ENCODE data around the gene PRM3. TPM values are rescaled to one million over a fixed set of nuclear protein-coding genes. Genes with fewer than 3 reads are reported as not detected.

Gene PRM3
- total RNA-seq, 4 donors from 2014 or later: not detected

DNA sequence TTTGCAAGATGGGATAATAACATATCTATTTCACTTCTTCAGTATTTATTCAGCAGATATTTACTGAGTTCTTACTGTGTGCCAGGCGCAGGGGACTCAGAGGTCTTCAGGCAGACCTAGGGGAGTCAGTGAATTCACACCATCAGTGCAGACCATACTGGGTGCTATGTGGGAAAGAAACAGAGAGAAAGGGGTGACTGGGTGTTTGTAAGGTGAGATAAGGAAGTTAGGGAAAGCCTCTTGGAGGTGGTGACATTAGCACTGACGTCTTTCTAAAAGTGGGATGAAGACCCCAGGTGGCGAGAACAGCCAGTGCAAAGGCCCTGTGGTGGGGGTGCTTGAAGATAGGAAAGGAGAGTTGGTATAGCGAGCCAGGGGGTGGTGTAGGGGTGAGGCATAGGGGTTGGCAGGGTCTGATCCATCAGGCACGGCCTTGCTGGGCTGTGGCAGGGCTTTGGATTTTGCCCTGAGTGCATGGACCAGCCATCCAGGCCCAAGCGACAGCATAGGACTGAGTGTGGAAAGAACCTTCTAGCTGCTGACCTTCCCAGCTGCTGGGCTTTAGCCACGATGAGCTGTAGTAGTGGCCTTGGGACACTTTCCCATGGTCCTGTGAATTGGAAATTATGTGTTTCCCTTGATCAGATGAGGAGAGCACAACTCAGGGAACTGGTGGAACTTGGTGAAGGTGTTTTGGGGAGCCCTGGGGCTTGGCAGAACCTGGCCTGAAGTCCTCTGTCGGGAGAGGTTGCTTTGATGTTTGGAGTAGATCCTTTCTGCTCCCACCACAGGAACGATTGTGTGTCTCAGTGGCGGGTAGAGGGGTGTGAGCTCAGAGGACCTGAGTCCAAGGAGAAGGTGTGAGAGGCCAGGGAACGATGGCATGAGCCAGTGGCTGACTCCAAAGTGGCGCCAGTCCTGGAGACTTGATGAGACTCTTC is 13.5 kb downstream of the PRM3 start:
- no peak for DNase-seq
- TF ChIP-seq POLR2A (IDR thresholded peaks at IDR 0.05): no peak
- Histone ChIP-seq H3K4me3 (no peak overlapping the region), H3K9me3 (no peaks in the 10 kb centered on the region), H3K4me1 (peaks cover 16 to 37% (median 24%) of the 10 kb centered on the region in 3 donors), H3K27me3 (peaks cover 0 to 3% (median 0%) of the 10 kb centered on the region in 4 donors), H3K36me3 (no peaks in the 10 kb centered on the region), H3K27ac (no peak overlapping the region)
- intact Hi-C loops (cut with DNase I): loop anchor here (5.0 to 10.0 kb wide), 2 partner anchors 95 to 288 kb away; no protein-coding TSS in a partner anchor
- WGBS, 2 donors: 85 to 86% methylated on average over 8 to 11 of the region's 12 CpGs

DNA sequence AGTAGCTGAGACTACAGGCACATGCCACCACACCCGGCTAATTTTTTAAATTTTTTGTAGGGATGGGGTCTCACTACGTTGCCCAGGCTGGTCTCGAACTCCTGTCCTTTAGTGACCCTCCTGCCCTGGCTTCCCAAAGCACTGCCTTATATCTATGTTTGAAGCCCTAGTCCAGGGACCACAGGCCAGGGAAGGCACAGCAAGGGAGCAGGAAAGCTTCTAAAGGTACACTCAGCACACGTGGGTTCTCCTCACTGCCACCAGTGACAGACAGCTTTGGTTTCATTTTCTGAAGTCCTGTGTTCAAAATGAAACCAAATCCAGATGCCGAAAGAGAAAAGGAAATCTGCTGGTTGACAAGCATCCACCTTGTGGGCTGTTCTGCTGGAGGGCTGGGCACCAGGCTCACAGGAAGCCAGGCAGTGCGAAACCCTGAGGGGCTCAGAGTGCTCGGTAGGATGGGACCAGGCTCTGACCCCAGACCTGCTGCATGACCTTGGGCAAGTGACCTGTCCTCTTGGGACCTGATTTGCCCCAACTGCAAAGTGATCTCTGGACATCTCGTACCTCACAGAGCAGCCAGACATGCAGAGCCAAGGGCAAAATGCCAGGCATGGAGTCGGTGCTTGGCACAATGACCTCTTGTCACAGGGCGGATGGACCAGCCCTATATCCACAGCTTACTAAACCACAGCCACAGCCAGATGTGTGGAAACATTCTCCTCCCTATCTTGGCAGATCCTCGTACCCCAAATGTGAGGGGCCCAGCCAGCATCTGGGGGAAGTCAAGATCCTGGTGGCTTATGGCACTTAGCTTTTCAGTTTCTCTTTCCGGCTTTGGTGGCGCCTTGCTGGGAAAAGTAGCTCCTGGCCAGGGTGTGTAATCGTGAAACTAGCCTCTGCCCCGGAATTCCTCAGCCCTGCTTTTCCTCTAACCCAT is 14.6 kb downstream of the PRM3 start:
- H3K9me3 ChIP-seq: no peaks in the 10 kb centered on the region
- DNase-seq: no peak
- H3K36me3 ChIP-seq: no peaks in the 10 kb centered on the region
- H3K4me1 ChIP-seq: peaks cover 20 to 48% (median 29%) of the 10 kb centered on the region in 3 donors
- intact Hi-C loops (cut with DNase I): loop anchor here (5.0 to 10.0 kb wide), 2 partner anchors 96 to 287 kb away; no protein-coding TSS in a partner anchor
- WGBS, 2 donors: 37 to 53% methylated on average over 8 of the region's 15 CpGs
- no peak for TF ChIP-seq POLR2A (IDR thresholded peaks at IDR 0.05)
- TF ChIP-seq, protein P1, sequence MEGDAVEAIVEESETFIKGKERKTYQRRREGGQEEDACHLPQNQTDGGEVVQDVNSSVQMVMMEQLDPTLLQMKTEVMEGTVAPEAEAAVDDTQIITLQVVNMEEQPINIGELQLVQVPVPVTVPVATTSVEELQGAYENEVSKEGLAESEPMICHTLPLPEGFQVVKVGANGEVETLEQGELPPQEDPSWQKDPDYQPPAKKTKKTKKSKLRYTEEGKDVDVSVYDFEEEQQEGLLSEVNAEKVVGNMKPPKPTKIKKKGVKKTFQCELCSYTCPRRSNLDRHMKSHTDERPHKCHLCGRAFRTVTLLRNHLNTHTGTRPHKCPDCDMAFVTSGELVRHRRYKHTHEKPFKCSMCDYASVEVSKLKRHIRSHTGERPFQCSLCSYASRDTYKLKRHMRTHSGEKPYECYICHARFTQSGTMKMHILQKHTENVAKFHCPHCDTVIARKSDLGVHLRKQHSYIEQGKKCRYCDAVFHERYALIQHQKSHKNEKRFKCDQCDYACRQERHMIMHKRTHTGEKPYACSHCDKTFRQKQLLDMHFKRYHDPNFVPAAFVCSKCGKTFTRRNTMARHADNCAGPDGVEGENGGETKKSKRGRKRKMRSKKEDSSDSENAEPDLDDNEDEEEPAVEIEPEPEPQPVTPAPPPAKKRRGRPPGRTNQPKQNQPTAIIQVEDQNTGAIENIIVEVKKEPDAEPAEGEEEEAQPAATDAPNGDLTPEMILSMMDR (IDR thresholded peaks at IDR 0.05): no peak
- peaks cover 0 to 12% (median 0%) of the 10 kb centered on the region in 4 donors for H3K27me3 ChIP-seq
- peak overlapping the region in 2 of 4 donors; percentile 13 to 48 for H3K4me3 ChIP-seq
- H3K27ac ChIP-seq: peak overlapping the region in 2 of 4 donors; percentile 36 to 59

DNA sequence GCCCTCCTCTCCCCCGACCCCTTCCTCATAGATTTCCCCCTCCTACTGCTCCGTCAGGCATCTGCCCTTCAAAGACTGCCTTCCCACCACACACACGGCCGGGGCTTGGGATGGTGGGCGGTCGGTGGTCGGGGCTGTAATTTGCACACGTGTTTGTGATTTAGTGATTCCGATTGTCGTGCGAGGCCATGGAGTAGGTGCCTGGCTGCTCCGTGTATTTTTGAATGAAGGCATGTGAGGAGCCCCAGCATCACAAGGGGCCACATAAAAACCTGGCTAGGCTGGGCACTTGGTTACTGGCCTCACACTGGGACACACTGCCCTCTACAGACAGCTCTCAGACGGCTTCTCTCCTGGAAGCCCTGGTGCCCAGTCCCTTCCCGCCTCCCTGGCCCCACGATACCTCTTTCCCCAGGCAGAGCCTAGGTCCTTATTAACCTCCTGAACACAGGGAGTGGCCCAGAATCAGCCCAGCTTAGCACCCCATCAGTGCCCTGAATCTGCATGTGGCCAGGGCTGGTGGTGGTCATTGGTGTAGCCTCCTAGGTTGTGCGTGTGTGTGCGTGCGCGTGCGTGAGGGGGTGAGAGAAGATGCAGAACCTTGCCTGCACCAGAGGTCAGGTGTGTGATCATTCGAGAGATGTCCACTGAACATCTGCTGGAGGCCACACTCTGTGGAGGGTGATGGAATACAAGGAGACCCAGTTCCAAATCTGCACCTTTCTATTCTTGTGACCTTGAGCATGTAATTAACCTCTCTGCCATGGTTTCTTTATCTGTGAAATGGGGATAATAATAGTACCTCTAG is 16.1 kb downstream of the PRM3 start:
- H3K9me3 ChIP-seq: no peaks in the 10 kb centered on the region
- no peaks in the 10 kb centered on the region for H3K36me3 ChIP-seq
- peak overlapping the region; percentile 97 to 98 (median 97) for H3K27ac ChIP-seq
- DNase-seq: no peak
- WGBS, 2 donors: 11 to 29% methylated on average over 5 to 18 of the region's 21 CpGs
- H3K4me3 ChIP-seq: peak overlapping the region; percentile 71 to 92 (median 80)
- peaks cover 0 to 17% (median 0%) of the 10 kb centered on the region in 4 donors for H3K27me3 ChIP-seq
- no peak for TF ChIP-seq POLR2A (IDR thresholded peaks at IDR 0.05)
- TF ChIP-seq, protein P1 (IDR thresholded peaks at IDR 0.05): peak; percentile 56 to 85 (median 71)
- intact Hi-C loops (cut with DNase I): loop anchor here (5.0 to 10.0 kb wide), 2 partner anchors 97 to 285 kb away; no protein-coding TSS in a partner anchor
- peaks cover 29 to 63% (median 29%) of the 10 kb centered on the region in 3 donors for H3K4me1 ChIP-seq

DNA sequence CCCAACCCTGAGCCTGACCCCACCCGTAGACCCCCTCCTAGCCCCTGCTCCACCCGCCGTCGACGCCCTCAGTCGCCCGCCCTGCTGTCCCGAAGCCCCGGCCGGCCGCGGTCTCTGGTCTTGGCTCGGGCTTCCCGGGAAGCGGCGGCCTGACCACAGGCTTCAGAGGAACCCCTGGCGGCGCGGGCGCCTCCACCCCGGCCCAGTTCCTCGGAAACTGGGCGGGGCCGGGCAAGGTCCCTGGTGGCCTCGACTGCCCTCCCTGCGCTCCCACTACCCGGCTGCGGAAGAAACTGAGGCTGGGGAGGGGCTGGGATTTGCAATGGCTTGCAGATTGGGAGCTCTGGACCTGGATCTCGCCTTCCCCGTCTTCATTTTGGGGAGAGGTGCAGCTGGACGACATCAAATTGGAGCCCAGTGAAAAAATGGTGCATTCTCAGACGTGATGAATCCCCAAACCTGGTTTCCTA is 16.7 kb downstream of the PRM3 start:
- whole genome bisulfite sequencing, 2 donors: 0% methylated on average over 2 to 4 of the region's 32 CpGs
- TF ChIP-seq, protein P1 (IDR thresholded peaks at IDR 0.05): no peak
- no peak for TF ChIP-seq POLR2A (IDR thresholded peaks at IDR 0.05)
- H3K27ac ChIP-seq: peak overlapping the region; percentile 97 to 98 (median 97)
- H3K4me3 ChIP-seq: peak overlapping the region; percentile 71 to 92 (median 80)
- no peaks in the 10 kb centered on the region for H3K9me3 ChIP-seq
- H3K4me1 ChIP-seq: peaks cover 29 to 69% (median 29%) of the 10 kb centered on the region in 3 donors
- DNase-seq: no peak
- intact Hi-C loops (cut with DNase I): loop anchor here (5.0 to 10.0 kb wide), 2 partner anchors 98 to 284 kb away; no protein-coding TSS in a partner anchor
- no peaks in the 10 kb centered on the region for H3K36me3 ChIP-seq
- peaks cover 0 to 20% (median 0%) of the 10 kb centered on the region in 4 donors for H3K27me3 ChIP-seq
